ENCODE results near the gene TCF4. TPM values are rescaled to one million over a fixed set of nuclear protein-coding genes. Genes with fewer than 3 reads are reported as not detected.

TCF4 gene
- total RNA-seq, 1 experiment from 2014 or later = 104 TPM

DNA sequence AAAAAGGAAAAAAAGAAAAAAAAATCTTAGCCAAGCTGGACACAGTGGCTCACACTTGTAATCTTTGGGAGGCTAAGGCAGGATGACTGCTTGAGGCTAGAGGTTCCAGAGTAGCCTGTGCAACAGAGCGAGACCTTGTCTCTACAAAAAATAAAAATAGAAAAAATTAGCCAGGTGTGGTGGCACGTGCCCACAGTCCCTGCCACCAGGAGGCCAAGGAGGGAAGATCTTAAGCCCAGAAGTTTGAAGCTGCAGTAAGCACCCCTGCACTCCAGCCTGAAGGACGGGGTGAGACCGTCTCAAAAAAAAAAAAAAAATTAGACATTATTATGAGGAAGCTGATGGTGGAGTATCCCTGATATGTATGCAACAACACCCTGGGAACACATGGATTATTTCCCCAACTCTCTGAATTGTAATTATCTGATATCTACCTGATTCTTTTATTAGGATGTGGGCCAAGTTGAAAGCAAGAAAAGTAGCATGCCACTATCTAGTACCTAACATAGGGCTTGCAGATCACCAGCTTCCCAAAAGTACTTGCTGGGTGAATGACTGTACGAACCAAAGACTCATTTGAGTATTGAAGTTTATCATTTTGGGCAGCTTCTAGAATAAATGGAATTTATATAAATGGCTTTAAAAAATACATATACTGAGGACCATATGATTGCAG, 140.9 kb downstream of the TCF4 start (continued):
- TF ChIP-seq STAT6 (CRISPR knock-in tag; conservative IDR thresholded peaks at IDR 0.05; ENCODE audit: low read depth) (no peak), ZNF396 (CRISPR knock-in tag; IDR thresholded peaks at IDR 0.05; ENCODE audit: borderline replicate concordance) (no peak), TP53 (CRISPR knock-in tag; IDR thresholded peaks at IDR 0.05) (no peak), NR1H2 (CRISPR knock-in tag; IDR thresholded peaks at IDR 0.05) (no peak), HMGA2 (CRISPR knock-in tag; IDR thresholded peaks at IDR 0.05) (no peak), JAZF1 (CRISPR knock-in tag; IDR thresholded peaks at IDR 0.05) (no peak)

DNA sequence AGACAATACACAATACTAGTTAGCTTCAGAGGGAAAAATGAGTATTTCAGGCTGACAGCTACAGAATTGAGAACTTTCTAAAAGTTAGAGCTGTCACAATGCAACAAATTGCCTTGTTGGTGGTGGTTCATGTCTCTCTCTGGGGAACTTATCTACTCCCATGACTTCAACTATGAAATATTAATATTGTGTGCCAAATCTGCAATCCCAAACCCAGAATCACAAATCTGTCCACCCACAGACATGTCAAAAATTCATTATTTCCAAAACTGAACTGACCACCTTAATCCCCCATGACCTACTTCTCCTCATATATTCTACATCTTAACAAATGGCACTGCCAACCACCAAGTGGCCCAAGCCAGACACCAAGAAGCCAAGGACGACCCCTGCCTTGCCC, 143.5 kb downstream of the TCF4 start:
- ATAC-seq (no peak), DNase-seq (ENCODE audit: low spot score) (no peak)
- no peaks in the 10 kb centered on the region for H3K27me3 Mint-ChIP-seq (ENCODE audit: low read depth)
- no peak overlapping the region for H3K4me3 Mint-ChIP-seq
- TF ChIP-seq, protein P1, sequence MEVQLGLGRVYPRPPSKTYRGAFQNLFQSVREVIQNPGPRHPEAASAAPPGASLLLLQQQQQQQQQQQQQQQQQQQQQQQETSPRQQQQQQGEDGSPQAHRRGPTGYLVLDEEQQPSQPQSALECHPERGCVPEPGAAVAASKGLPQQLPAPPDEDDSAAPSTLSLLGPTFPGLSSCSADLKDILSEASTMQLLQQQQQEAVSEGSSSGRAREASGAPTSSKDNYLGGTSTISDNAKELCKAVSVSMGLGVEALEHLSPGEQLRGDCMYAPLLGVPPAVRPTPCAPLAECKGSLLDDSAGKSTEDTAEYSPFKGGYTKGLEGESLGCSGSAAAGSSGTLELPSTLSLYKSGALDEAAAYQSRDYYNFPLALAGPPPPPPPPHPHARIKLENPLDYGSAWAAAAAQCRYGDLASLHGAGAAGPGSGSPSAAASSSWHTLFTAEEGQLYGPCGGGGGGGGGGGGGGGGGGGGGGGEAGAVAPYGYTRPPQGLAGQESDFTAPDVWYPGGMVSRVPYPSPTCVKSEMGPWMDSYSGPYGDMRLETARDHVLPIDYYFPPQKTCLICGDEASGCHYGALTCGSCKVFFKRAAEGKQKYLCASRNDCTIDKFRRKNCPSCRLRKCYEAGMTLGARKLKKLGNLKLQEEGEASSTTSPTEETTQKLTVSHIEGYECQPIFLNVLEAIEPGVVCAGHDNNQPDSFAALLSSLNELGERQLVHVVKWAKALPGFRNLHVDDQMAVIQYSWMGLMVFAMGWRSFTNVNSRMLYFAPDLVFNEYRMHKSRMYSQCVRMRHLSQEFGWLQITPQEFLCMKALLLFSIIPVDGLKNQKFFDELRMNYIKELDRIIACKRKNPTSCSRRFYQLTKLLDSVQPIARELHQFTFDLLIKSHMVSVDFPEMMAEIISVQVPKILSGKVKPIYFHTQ (CRISPR knock-in tag; IDR thresholded peaks at IDR 0.05) = no peak
- TF ChIP-seq ZNF396 (CRISPR knock-in tag; IDR thresholded peaks at IDR 0.05; ENCODE audit: borderline replicate concordance) (no peak), ZNF232 (CRISPR knock-in tag; IDR thresholded peaks at IDR 0.05) (no peak), TP53 (CRISPR knock-in tag; IDR thresholded peaks at IDR 0.05) (no peak), PREB (CRISPR knock-in tag; IDR thresholded peaks at IDR 0.05; ENCODE audit: borderline replicate concordance) (no peak), JAZF1 (CRISPR knock-in tag; IDR thresholded peaks at IDR 0.05) (no peak), NR1H2 (CRISPR knock-in tag; IDR thresholded peaks at IDR 0.05) (no peak), SOX15 (CRISPR knock-in tag; IDR thresholded peaks at IDR 0.05) (no peak), AFF4 (CRISPR knock-in tag; IDR thresholded peaks at IDR 0.05; ENCODE audit: borderline replicate concordance) (no peak), GABPB1 (CRISPR knock-in tag; IDR thresholded peaks at IDR 0.05) (no peak)
- TF ChIP-seq, protein P2, sequence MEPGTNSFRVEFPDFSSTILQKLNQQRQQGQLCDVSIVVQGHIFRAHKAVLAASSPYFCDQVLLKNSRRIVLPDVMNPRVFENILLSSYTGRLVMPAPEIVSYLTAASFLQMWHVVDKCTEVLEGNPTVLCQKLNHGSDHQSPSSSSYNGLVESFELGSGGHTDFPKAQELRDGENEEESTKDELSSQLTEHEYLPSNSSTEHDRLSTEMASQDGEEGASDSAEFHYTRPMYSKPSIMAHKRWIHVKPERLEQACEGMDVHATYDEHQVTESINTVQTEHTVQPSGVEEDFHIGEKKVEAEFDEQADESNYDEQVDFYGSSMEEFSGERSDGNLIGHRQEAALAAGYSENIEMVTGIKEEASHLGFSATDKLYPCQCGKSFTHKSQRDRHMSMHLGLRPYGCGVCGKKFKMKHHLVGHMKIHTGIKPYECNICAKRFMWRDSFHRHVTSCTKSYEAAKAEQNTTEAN (CRISPR knock-in tag; IDR thresholded peaks at IDR 0.05) = no peak
- peaks cover 58% of the 10 kb centered on the region for H3K4me1 Mint-ChIP-seq
- no peak overlapping the region for H3K27ac Mint-ChIP-seq
- peaks cover 19% of the 10 kb centered on the region for H3K9me3 Mint-ChIP-seq
- H3K36me3 Mint-ChIP-seq = peaks cover 21% of the 10 kb centered on the region
- ChIA-PET CTCF (no interaction called here), POLR2A (no interaction called here)

Data from WTC11 (cell line).